GM19240 (cell line): ENCODE data around the gene SRP14.

Experiments used
- DNase-seq: peaks from one replicate; pipeline ENCODE4 v3.0.0; 2011; ENCODE audit warnings: low spot score; ENCODE audit not compliant: insufficient read length

The SRP14 gene

GRCh38 chr15:39990706-39991105 lies 48.3 kb downstream of the SRP14 start:
- no peak for DNase-seq

DNA sequence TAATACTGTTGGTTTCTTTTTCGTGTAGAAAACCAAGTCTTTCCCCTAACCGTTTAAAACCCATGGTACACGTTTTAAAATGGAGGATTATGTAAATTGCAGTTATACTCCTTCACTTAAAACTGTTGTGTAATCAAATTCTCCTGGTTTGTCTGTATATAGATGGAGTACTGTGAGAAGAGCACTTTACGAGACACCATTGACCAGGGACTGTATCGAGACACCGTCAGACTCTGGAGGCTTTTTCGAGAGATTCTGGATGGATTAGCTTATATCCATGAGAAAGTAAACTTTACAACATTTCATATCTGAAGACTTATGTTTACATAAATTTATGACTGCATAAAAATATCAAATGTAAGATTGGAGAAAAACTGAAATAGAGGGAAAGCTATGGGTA lies 51.2 kb downstream of the SRP14 start:
- DNase-seq = no peak
